ENCODE measurements around the gene CACNB4.
"Not testable (repeated sequence)": the region's sequence is repeated elsewhere in the genome, so short reads cannot be mapped to it uniquely, and the experiment has no call there.

The CACNB4 gene

GRCh38 chr2:152114366-152114765 lies 15.5 kb upstream of the CACNB4 start:
- TF ChIP-seq SPI1 (IDR thresholded peaks at IDR 0.05; ENCODE audit: borderline replicate concordance, low read depth) = no peak
- no peak for TF ChIP-seq CTCF (IDR thresholded peaks at IDR 0.05; ENCODE audit: insufficient read depth, low read length)
- no peak for TF ChIP-seq POLR2AphosphoS5 (IDR thresholded peaks at IDR 0.05; ENCODE audit: low read depth)
- TF ChIP-seq GABPA (IDR thresholded peaks at IDR 0.05; ENCODE audit: low read depth) = no peak
- no peak for DNase-seq (ENCODE audit: low read depth in 1 of 2, low spot score in 1 of 2)

GRCh38 chr2:152107140-152107539 lies 8.3 kb upstream of the CACNB4 start:
- not testable (repeated sequence) for H3K4me3 ChIP-seq (replicated peaks; ENCODE audit: insufficient read depth, low read length); DNase-seq (ENCODE audit: low read depth in 1 of 2, low spot score in 1 of 2); H3K27me3 ChIP-seq (ENCODE audit: insufficient read depth, poor library complexity, severe bottlenecking); H3K27ac ChIP-seq (replicated peaks)

More at GRCh38 chr2:152114366-152114765, 15.5 kb upstream of the CACNB4 start:
- Histone ChIP-seq H3K27ac (replicated peaks) (no peak overlapping the region), H3K27me3 (ENCODE audit: insufficient read depth, poor library complexity, severe bottlenecking) (no peaks in the 10 kb centered on the region), H3K4me3 (replicated peaks; ENCODE audit: insufficient read depth, low read length) (no peak overlapping the region)

DNA sequence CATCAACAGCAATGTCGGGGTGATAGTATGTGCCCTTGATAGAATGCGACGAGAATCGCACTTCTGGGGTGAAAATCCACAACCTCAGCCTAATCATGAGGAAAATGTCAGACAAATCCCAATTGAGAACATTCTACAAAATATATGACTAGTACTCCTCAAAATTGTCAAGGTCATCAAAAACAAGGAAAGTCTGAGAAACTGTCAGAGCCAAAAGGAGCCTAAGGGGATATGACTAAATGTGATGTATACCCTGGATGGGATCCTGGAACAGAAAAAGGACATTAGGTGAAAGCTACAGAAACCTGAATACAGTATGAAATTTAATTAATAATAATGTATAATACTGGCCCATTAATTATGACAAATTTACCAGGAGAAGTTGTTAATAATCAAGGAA lies 7.6 kb upstream of the CACNB4 start:
- H3K4me3 ChIP-seq (replicated peaks; ENCODE audit: insufficient read depth, low read length) = no peak overlapping the region
- H3K27ac ChIP-seq (replicated peaks) = no peak overlapping the region
- H3K27me3 ChIP-seq (ENCODE audit: insufficient read depth, poor library complexity, severe bottlenecking) = no peaks in the 10 kb centered on the region
- TF ChIP-seq POLR2AphosphoS5 (IDR thresholded peaks at IDR 0.05; ENCODE audit: low read depth) (no peak), GABPA (IDR thresholded peaks at IDR 0.05; ENCODE audit: low read depth) (no peak), CTCF (IDR thresholded peaks at IDR 0.05; ENCODE audit: insufficient read depth, low read length) (no peak), SPI1 (IDR thresholded peaks at IDR 0.05; ENCODE audit: borderline replicate concordance, low read depth) (no peak)
- TF ChIP-seq, protein P1, sequence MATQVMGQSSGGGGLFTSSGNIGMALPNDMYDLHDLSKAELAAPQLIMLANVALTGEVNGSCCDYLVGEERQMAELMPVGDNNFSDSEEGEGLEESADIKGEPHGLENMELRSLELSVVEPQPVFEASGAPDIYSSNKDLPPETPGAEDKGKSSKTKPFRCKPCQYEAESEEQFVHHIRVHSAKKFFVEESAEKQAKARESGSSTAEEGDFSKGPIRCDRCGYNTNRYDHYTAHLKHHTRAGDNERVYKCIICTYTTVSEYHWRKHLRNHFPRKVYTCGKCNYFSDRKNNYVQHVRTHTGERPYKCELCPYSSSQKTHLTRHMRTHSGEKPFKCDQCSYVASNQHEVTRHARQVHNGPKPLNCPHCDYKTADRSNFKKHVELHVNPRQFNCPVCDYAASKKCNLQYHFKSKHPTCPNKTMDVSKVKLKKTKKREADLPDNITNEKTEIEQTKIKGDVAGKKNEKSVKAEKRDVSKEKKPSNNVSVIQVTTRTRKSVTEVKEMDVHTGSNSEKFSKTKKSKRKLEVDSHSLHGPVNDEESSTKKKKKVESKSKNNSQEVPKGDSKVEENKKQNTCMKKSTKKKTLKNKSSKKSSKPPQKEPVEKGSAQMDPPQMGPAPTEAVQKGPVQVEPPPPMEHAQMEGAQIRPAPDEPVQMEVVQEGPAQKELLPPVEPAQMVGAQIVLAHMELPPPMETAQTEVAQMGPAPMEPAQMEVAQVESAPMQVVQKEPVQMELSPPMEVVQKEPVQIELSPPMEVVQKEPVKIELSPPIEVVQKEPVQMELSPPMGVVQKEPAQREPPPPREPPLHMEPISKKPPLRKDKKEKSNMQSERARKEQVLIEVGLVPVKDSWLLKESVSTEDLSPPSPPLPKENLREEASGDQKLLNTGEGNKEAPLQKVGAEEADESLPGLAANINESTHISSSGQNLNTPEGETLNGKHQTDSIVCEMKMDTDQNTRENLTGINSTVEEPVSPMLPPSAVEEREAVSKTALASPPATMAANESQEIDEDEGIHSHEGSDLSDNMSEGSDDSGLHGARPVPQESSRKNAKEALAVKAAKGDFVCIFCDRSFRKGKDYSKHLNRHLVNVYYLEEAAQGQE (IDR thresholded peaks at IDR 0.05; ENCODE audit: insufficient replicate concordance, low read depth) = no peak
- DNase-seq (ENCODE audit: low read depth in 1 of 2, low spot score in 1 of 2) = no peak

DNA sequence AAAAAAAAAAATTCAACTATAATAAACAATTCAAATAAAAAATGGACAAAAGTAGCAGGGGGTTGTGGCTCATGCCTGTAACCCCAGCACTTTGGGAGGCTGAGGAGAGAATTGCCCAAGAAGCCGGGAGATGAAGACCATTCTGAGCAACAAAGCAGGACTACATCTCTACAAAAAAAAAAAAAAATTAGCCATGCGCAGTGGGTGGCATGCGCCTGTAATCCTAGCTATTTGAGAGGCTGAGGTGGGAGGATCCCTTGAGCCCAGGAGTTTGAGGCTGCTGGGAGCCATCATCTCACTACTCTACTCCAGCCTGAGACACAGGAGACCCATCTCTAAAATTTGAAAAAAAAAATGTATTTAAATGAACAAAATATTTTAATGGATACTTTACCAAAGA lies 4.4 kb upstream of the CACNB4 start:
- no peak overlapping the region for H3K4me3 ChIP-seq (replicated peaks; ENCODE audit: insufficient read depth, low read length)
- DNase-seq (ENCODE audit: low read depth in 1 of 2, low spot score in 1 of 2) = no peak
- no peak overlapping the region for H3K27ac ChIP-seq (replicated peaks)
- TF ChIP-seq POLR2AphosphoS5 (IDR thresholded peaks at IDR 0.05; ENCODE audit: low read depth) (no peak), CTCF (IDR thresholded peaks at IDR 0.05; ENCODE audit: insufficient read depth, low read length) (no peak), GABPA (IDR thresholded peaks at IDR 0.05; ENCODE audit: low read depth) (no peak), SPI1 (IDR thresholded peaks at IDR 0.05; ENCODE audit: borderline replicate concordance, low read depth) (no peak)
- TF ChIP-seq, protein P1 (IDR thresholded peaks at IDR 0.05; ENCODE audit: insufficient replicate concordance, low read depth) = no peak
- H3K27me3 ChIP-seq (ENCODE audit: insufficient read depth, poor library complexity, severe bottlenecking) = no peaks in the 10 kb centered on the region
